Measurements from ENCODE around the gene RNF169. TPM values are rescaled to one million over a fixed set of nuclear protein-coding genes. Genes with fewer than 3 reads are reported as not detected.

Gene RNF169
- total RNA-seq, 1 donor from 2014 or later: 11.7 TPM

Other genes with a start within 250 kb of the RNF169 start
- 16.7 and 18.8 TPM in 2 replicates for gene POLD3, start 156.3 kb upstream of the RNF169 start, total RNA-seq
- not detected in 2 replicates for gene CHRDL2, start 17.4 kb upstream of the RNF169 start, total RNA-seq
- gene XRRA1, start 200.2 kb downstream of the RNF169 start, total RNA-seq: 5.1 and 9.5 TPM in 2 replicates
- gene SPCS2, start 200.4 kb downstream of the RNF169 start, total RNA-seq: 40.1 and 42.8 TPM in 2 replicates
- gene NEU3, start 240.1 kb downstream of the RNF169 start, total RNA-seq: 4.5 and 12.3 TPM in 2 replicates